SK-N-SH (cell line): ENCODE data around the gene HINT2.

Experiments
- CTCF ChIP-seq: fragments of 200-600 bp; sonication (generic); IDR thresholded peaks from 2 replicates; pipeline ENCODE4 v1.6.1; 2017; ENCODE audit warnings: antibody characterized with exemption, mild to moderate bottlenecking, moderate library complexity
- ELF1 ChIP-seq: IDR thresholded peaks from 2 replicates; pipeline ENCODE4 v1.4.0; 2012
- PBX3 ChIP-seq: IDR thresholded peaks from 2 replicates; pipeline ENCODE4; 2012

DNA sequence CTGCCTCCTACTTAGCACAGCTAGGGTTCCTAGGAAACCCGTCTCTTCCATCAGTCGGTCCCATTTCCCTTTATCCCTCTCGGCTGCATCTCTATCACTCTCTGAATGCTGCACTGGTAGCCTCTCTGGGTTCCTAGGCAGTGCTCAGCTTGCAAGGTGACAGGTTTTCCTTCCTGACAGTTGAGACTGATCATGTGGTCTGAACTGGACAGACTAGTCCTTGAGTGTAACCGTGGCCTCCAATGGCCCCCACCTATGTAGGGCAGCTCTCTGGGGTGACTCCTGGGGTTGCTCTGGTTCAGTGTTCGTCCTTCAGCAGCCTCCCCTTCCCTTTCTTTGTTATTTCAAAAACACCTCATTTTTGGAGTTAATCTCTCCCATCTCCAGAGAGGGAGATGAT, 18.0 kb upstream of the HINT2 start:
- TF ChIP-seq PBX3, result no peak
- no peak for TF ChIP-seq CTCF
- TF ChIP-seq ELF1, result no peak
